Mesenchymal stem cell (in vitro differentiated cells and primary cell): ENCODE results near the gene DGCR2.

ENCODE experiments used
- DNase-seq: peaks from one replicate; pipeline ENCODE4 v3.0.0-alpha.2; 2013
- H2AFZ ChIP-seq: one replicate; pipeline ENCODE4 v1.6.1; 2013; ENCODE audit warnings: low read depth, mild to moderate bottlenecking, control low read depth, inconsistent platforms, low read length, moderate library complexity
- H2AK5ac ChIP-seq: 2 replicates; pipeline ENCODE4 v1.6.1; 2013; ENCODE audit warnings: low read length, moderate library complexity, mild to moderate bottlenecking, inconsistent platforms; ENCODE audit not compliant: severe bottlenecking
- H2BK120ac ChIP-seq: one replicate; pipeline ENCODE4 v1.6.1; 2013; ENCODE audit warnings: low read depth, mild to moderate bottlenecking, inconsistent platforms, low read length, moderate library complexity
- H2BK12ac ChIP-seq, 2 experiments: one replicate each; pipeline ENCODE4 v1.6.1; 2013; ENCODE audit warnings: inconsistent platforms in 2 of 2, low read length in 2 of 2, mild to moderate bottlenecking in 2 of 2, moderate library complexity in 2 of 2, control low read depth in 1 of 2
- H2BK15ac ChIP-seq: one replicate; pipeline ENCODE4 v1.6.1; 2013; ENCODE audit warnings: mild to moderate bottlenecking, low read depth, inconsistent platforms; ENCODE audit not compliant: poor library complexity, severe bottlenecking
- H2BK5ac ChIP-seq: 2 replicates; pipeline ENCODE4 v1.6.1; 2013; ENCODE audit warnings: low read depth, mild to moderate bottlenecking, low read length, control low read depth, inconsistent platforms; ENCODE audit not compliant: poor library complexity, severe bottlenecking
- H3K14ac ChIP-seq, 2 experiments: one replicate each; pipeline ENCODE4 v1.6.1; 2013; ENCODE audit warnings: inconsistent platforms in 2 of 2, low read length in 2 of 2, control low read depth in 1 of 2, mild to moderate bottlenecking in 1 of 2, moderate library complexity in 1 of 2
- H3K18ac ChIP-seq, 2 experiments: one replicate each; pipeline ENCODE4 v1.6.1; 2013; ENCODE audit warnings: inconsistent platforms in 2 of 2, low read length in 2 of 2, control low read depth in 1 of 2, low read depth in 1 of 2, mild to moderate bottlenecking in 1 of 2
- H3K23ac ChIP-seq, 2 experiments: one replicate each; pipeline ENCODE4 v1.6.1; 2013; ENCODE audit warnings: inconsistent platforms in 2 of 2, low read length in 2 of 2, mild to moderate bottlenecking in 2 of 2, moderate library complexity in 2 of 2, control low read depth in 1 of 2
- H3K27ac ChIP-seq: 2 replicates; pipeline ENCODE4 v1.5.1; 2013; ENCODE audit warnings: mild to moderate bottlenecking, moderate library complexity, low read length, control low read depth, inconsistent platforms; ENCODE audit not compliant: poor library complexity, severe bottlenecking
- H3K27me3 ChIP-seq, 2 experiments: 2 replicates each; pipeline versions ENCODE4 v1.6.1 to v1.7.0; 2013; ENCODE audit warnings: low read length in 2 of 2, mild to moderate bottlenecking in 2 of 2, moderate library complexity in 2 of 2, control low read depth in 1 of 2, inconsistent platforms in 1 of 2; ENCODE audit not compliant: control insufficient read depth in 1 of 2, insufficient read depth in 1 of 2
- H3K36me3 ChIP-seq, 2 experiments: 2 replicates each; pipeline versions ENCODE4 v1.6.1 to v1.7.0; 2013; ENCODE audit warnings: low read length in 2 of 2, control low read depth in 1 of 2, inconsistent platforms in 1 of 2, low read depth in 1 of 2, mild to moderate bottlenecking in 1 of 2; ENCODE audit not compliant: insufficient read depth in 2 of 2, control insufficient read depth in 1 of 2
- H3K4ac ChIP-seq, 2 experiments: one replicate each; pipeline ENCODE4 v1.6.1; 2013; ENCODE audit warnings: inconsistent platforms in 2 of 2, low read length in 2 of 2, mild to moderate bottlenecking in 2 of 2, moderate library complexity in 2 of 2, control low read depth in 1 of 2, low read depth in 1 of 2
- H3K4me1 ChIP-seq: 2 replicates; pipeline ENCODE4 v1.6.1; 2013; ENCODE audit warnings: low read depth, low read length, control low read depth; ENCODE audit not compliant: control insufficient read depth, insufficient read depth
- H3K4me2 ChIP-seq: 2 replicates; pipeline ENCODE4 v1.6.1; 2013; ENCODE audit warnings: low read length, mild to moderate bottlenecking, inconsistent platforms; ENCODE audit not compliant: poor library complexity, severe bottlenecking
- H3K4me3 ChIP-seq, 2 experiments: 2 replicates each; pipeline versions ENCODE4 v1.5.1 to v1.7.0; 2013; ENCODE audit warnings: low read length in 2 of 2, mild to moderate bottlenecking in 2 of 2, control low read depth in 1 of 2, low read depth in 1 of 2; ENCODE audit not compliant: insufficient read depth in 1 of 2
- H3K79me1 ChIP-seq: replicated peaks from 2 replicates; pipeline ENCODE4 v1.6.1; 2013; ENCODE audit warnings: mild to moderate bottlenecking, control low read depth, low read length, inconsistent platforms; ENCODE audit not compliant: poor library complexity, severe bottlenecking
- H3K9ac ChIP-seq: 2 replicates; pipeline ENCODE4 v1.7.0; 2013; ENCODE audit warnings: mild to moderate bottlenecking, low read length, moderate library complexity
- H3K9me3 ChIP-seq: 2 replicates; pipeline ENCODE4 v1.7.0; 2013; ENCODE audit warnings: mild to moderate bottlenecking, low read length; ENCODE audit not compliant: control insufficient read depth
- H4K8ac ChIP-seq: one replicate; pipeline ENCODE4 v1.6.1; 2013; ENCODE audit warnings: inconsistent platforms, mild to moderate bottlenecking, low read length, moderate library complexity
- H4K91ac ChIP-seq: one replicate; pipeline ENCODE4 v1.6.1; 2013; ENCODE audit warnings: mild to moderate bottlenecking, low read length, inconsistent platforms
- WGBS: methylation state at CpG from one replicate; pipeline ENCODE4 v1.1.7; 2013; ENCODE audit warnings: mixed read lengths; 5-methylcytosine and 5-hydroxymethylcytosine counted together

Gene DGCR2

DNA sequence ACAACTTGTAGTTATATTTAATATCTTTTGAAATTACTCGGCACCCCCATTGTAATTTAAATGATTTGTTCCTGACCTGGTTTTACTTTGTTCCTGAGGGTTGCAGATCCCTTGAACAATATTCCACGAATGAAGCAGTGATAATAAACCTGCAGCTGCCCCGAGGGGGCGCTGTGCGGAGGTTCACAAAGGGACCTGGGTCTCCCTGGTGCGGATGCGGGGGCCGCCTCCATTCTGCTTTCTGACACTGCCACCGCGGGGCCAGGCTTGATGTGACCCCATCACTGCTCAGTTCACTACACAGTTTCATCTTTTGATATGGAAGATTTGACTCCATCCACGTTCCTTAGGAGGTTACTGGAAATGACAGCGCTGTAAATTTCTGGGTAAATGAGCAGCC is 123.2 kb downstream of the DGCR2 start:
- Histone ChIP-seq H3K14ac (no peak overlapping the region), H3K4me2 (no peak overlapping the region), H3K9me3 (no peaks in the 10 kb centered on the region), H2BK5ac (no peak overlapping the region), H3K36me3 (no peaks in the 10 kb centered on the region), H2BK12ac (no peak overlapping the region), H3K27ac (no peak overlapping the region), H3K27me3 (peaks cover 38 to 85% of the 10 kb centered on the region in 2 experiments), H3K4me1 (peaks cover 5% of the 10 kb centered on the region), H2AFZ (no peak overlapping the region), H3K4me3 (no peak overlapping the region), H3K9ac (no peak overlapping the region), H2BK15ac (no peak overlapping the region), H3K18ac (no peak overlapping the region), H3K79me1 (no peaks in the 10 kb centered on the region), H2AK5ac (no peak overlapping the region), H3K23ac (no peak overlapping the region), H4K8ac (no peak overlapping the region), H3K4ac (no peak overlapping the region), H4K91ac (no peak overlapping the region), H2BK120ac (no peak overlapping the region)
- 25% methylated on average over 12 of the region's 12 CpGs for WGBS
- DNase-seq, result no peak

- H3K27me3 ChIP-seq, result peaks cover 47 to 83% of the 10 kb centered on the region in 2 experiments
- no peak overlapping the region for H3K27ac ChIP-seq
- no peak overlapping the region for H3K9ac ChIP-seq
- H3K4me3 ChIP-seq, result no peak overlapping the region
- H3K23ac ChIP-seq, result no peak overlapping the region
- H3K4me2 ChIP-seq, result no peak overlapping the region
- H3K4ac ChIP-seq, result no peak overlapping the region
- H2BK5ac ChIP-seq, result no peak overlapping the region
- no peak overlapping the region for H2AFZ ChIP-seq
- H2AK5ac ChIP-seq, result no peak overlapping the region
- DNase-seq, result no peak
- H2BK12ac ChIP-seq, result no peak overlapping the region
- H3K79me1 ChIP-seq, result no peaks in the 10 kb centered on the region
- H3K9me3 ChIP-seq, result no peaks in the 10 kb centered on the region
- no peak overlapping the region for H2BK120ac ChIP-seq
- H4K91ac ChIP-seq, result no peak overlapping the region
- H3K18ac ChIP-seq, result no peak overlapping the region
- H4K8ac ChIP-seq, result no peak overlapping the region
- 79% methylated on average over 22 of the region's 22 CpGs for WGBS
- H3K14ac ChIP-seq, result no peak overlapping the region
- H3K4me1 ChIP-seq, result peaks cover 5% of the 10 kb centered on the region
- no peaks in the 10 kb centered on the region for H3K36me3 ChIP-seq
- H2BK15ac ChIP-seq, result no peak overlapping the region
Observed at GRCh38 chr22:18997925-18998315, 124.3 kb downstream of the DGCR2 start.

- no peak for DNase-seq
- no peaks in the 10 kb centered on the region for H3K9me3 ChIP-seq
- H2BK5ac ChIP-seq, result no peak overlapping the region
- H3K14ac ChIP-seq, result no peak overlapping the region
- no peak overlapping the region for H4K8ac ChIP-seq
- no peak overlapping the region for H2AFZ ChIP-seq
- H3K23ac ChIP-seq, result no peak overlapping the region
- peaks cover 48 to 83% of the 10 kb centered on the region in 2 experiments for H3K27me3 ChIP-seq
- no peak overlapping the region for H3K4ac ChIP-seq
- H3K4me3 ChIP-seq, result no peak overlapping the region
- no peak overlapping the region for H2BK12ac ChIP-seq
- H4K91ac ChIP-seq, result no peak overlapping the region
- H3K79me1 ChIP-seq, result no peaks in the 10 kb centered on the region
- no peaks in the 10 kb centered on the region for H3K36me3 ChIP-seq
- H2BK15ac ChIP-seq, result no peak overlapping the region
- no peak overlapping the region for H3K4me2 ChIP-seq
- H3K27ac ChIP-seq, result no peak overlapping the region
- H2AK5ac ChIP-seq, result no peak overlapping the region
- H3K18ac ChIP-seq, result no peak overlapping the region
- WGBS, result 88% methylated on average over 12 of the region's 12 CpGs
- no peak overlapping the region for H3K9ac ChIP-seq
- H3K4me1 ChIP-seq, result peaks cover 5% of the 10 kb centered on the region
- H2BK120ac ChIP-seq, result no peak overlapping the region
Observed at GRCh38 chr22:18997306-18997924, 124.8 kb downstream of the DGCR2 start.

GRCh38 chr22:18996376-18996900 is 125.8 kb downstream of the DGCR2 start:
- Histone ChIP-seq H3K14ac (no peak overlapping the region), H2BK5ac (no peak overlapping the region), H2AFZ (no peak overlapping the region), H3K36me3 (no peaks in the 10 kb centered on the region), H2AK5ac (no peak overlapping the region), H3K9ac (no peak overlapping the region), H3K4me2 (no peak overlapping the region), H3K18ac (no peak overlapping the region), H4K91ac (no peak overlapping the region), H3K27me3 (peaks cover 46 to 76% of the 10 kb centered on the region in 2 experiments), H2BK12ac (no peak overlapping the region), H3K9me3 (no peaks in the 10 kb centered on the region), H3K79me1 (no peaks in the 10 kb centered on the region), H3K23ac (no peak overlapping the region), H2BK120ac (no peak overlapping the region), H3K4ac (no peak overlapping the region), H3K4me1 (peaks cover 5% of the 10 kb centered on the region), H4K8ac (no peak overlapping the region), H3K4me3 (no peak overlapping the region), H2BK15ac (no peak overlapping the region), H3K27ac (no peak overlapping the region)
- DNase-seq, result no peak
- WGBS, result 77% methylated on average over 7 of the region's 9 CpGs
